ENCODE data around the gene OR4D9.
"Not testable (repeated sequence)": the region's sequence is repeated elsewhere in the genome, so short reads cannot be mapped to it uniquely, and the experiment has no call there.

OR4D9 gene

DNA sequence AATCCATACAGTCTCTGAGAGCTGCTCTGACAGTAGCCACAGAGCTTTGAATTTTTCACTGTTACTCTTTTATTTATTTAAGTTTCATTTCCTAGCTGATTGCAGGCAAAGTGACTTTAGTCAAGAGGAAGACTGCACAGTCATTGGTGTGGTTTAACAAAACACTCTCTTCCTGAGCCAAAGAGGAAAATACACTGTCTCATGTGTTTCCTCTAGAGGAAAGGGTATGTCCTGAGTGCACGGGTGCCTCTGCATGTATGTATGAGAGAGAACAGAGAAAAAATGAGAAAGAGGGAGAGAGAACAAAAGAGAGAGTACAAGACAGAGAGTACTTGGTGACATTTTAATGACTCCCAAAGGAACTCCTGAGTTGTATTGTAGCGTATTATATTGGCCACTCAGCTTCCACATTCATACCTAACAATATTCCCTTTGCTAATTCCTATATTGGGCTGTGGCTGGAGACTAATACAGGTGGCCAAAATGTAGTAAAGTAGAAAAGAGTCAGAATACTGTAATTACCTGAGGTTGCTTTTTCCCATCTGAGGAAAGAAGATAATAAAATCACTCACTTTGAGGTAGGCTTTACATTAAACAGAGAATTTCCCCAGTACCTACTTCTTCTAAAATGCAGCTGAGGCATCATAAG, at the start of gene OR4D9:
OR4D9 (plus strand) TSS at position 599 of the 649 bp plus-strand sequence. CDS start 3,374 bp downstream, outside the sequence.
- DNase-seq: peak; percentile 56 to 72

- no peak for DNase-seq
Observed at GRCh38 chr11:59463190-59463641, 48.1 kb upstream of the OR4D9 start.

DNA sequence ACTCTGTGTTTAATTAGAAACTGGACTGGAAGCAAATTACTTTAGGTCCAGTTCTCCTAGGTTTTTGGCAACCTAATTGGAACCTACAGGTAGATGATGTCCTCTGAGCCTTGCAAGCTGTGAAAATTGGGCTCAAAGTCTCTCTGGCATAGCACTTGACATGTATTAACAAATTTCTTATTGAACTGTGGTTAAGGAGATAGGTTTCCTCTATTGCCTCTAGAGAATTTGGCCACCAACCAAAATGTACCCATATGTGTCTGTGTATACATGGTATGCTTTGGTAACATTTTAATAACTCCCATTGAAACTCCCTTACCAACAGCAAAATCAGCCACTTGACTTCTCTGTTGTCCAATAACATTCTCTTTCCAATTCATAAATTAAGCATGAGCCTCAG, 38.3 kb upstream of the OR4D9 start, which contains the start of gene OR4D10:
OR4D10 (plus strand) TSS at position 301 of the 400 bp plus-strand sequence. CDS start 4,115 bp downstream, outside the sequence.
- DNase-seq: no peak

- no peak for DNase-seq
Observed at GRCh38 chr11:59475176-59475575, 36.2 kb upstream of the OR4D9 start.

DNA sequence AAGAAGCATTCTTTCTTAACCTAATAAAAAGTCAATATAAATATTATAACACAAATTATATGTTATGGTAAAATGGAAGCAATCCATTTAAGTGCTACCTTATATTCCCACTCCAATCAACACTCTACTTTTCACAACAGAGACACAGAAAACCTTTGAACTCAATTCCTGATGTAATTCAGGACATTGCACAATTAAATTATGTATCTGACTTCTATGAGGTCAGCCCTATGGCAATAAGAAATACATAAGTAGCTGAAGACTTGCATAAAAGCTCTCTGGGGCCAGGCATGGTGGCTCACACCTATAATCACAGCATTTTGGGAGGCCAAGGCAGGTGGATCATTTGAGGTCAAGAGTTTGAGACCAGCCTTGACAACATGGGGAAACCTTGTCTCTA, 31.4 kb upstream of the OR4D9 start:
- DNase-seq: peak; percentile 11 to 25

GRCh38 chr11:59480359-59480758, 31.0 kb upstream of the OR4D9 start:
- no peak for DNase-seq

DNA sequence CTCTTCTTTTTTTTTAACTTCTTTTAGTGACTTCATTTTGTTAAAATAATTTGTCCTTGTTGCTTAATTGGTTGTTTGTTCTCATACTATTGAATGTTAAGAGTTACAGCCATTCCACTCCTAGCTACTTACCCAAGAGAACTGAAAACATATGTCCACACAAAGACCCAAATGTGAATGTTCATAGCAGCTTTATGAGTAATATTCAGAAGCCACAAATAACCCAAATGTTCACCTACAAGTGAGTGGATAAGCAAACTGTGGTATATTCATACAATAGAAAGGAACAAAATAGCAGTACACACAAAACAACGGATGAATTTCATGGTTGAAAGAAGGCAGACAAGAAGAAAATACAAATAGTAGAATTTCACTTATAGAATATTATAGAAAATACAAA, 9.4 kb upstream of the OR4D9 start:
- no peak for DNase-seq

DNA sequence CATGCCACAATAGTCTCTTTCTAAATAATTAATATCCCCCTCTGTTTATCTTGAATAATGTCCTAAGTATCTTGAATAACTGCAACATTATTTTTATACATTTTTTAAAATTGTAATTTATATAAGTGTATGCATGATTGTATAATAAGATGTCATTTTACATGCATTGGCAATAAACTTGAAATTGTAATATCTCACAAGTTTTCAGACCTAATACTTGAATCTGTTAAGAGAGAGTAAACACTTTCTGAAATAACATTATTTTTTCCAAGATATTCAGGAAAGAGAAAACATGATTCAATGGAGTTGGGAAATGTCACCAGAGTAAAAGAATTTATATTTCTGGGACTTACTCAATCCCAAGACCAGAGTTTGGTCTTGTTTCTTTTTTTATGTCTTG, 8.1 kb upstream of the OR4D9 start, which contains the start of gene OR4D11:
OR4D11 (plus strand) TSS at position 301 of the 400 bp plus-strand sequence; CDS start at position 301, 0 bp downstream.
- no peak for DNase-seq

DNA sequence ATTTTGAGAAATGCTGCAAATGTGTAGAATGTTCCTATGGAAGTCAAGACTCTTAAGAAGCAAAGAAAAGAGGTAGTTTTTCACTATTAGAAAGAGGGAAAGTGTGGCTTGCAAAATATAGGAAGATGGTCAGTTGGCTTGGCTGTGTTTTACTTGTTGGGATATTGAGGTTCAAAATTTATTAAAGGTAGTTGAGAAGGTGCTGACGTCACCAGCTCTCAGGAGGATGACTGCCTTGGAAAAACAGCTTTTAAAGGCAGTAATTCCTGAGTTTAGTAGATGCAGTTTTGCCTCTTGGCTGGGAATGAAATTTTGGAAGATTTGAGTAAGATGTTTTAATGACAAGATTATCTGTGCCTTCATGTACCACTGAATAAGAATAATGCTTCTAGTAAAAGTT, 336 bp downstream of the OR4D9 start:
- DNase-seq: no peak

DNA sequence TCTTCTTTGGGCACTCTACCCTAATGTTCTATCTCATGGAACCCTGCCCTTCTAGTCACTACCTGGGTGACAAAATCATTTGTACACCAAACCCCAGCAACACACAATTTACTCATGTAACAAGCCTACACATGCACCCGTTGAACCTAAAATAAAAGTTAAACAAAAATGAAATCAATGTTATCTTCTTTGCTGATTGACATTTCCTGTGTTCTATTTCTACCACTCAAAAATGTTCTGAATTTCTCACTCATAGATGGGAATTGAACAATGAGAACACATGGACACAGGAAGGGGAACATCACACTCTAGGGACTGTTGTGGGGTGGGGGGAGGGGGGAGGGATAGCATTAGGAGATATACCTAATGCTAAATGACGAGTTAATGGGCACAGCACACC, 8.8 kb downstream of the OR4D9 start:
- not testable (repeated sequence) for DNase-seq

- no peak for DNase-seq
Observed at GRCh38 chr11:59520741-59521140, 9.4 kb downstream of the OR4D9 start.

DNA sequence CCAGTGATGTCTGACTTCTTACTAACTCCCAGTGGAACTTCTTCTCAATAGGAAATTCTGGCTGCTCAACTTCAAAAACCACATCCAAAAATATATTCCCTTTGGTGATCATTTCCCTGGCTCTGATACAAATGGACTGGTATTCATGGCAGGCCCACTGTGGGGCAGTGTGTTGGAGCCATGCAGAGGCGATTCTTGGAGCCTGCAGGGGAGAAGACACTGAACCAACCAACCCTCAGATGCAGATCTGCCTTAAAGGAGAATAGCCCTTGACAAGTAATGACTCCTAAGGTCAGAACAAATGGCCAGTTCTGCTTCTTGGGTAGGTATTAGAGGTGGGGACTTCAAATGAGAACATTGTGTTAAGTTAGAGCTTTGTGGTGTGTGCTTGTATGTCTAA, 12.2 kb downstream of the OR4D9 start:
- DNase-seq: no peak

- no peak for DNase-seq
Observed at GRCh38 chr11:59528711-59529110, 17.4 kb downstream of the OR4D9 start.

DNA sequence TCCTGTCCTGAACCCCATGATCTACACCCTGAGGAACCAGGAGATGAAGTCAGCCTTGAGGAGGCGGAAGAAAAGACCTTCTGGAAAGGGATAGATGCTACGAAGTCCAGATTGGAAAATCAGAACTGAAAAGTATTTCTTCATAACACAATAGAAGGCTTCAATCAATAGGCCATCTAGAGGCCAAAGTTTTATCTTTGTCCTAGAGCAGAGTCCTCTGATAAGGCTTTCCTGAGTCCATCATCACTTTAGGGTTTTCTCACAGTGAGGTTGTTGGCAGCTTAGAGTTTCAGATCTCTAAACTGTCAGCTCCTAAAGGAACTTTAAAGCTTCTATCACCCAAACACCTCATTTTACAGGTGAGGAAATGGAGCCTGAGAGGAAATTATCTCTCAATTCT, 21.3 kb downstream of the OR4D9 start:
- DNase-seq: no peak

DNA sequence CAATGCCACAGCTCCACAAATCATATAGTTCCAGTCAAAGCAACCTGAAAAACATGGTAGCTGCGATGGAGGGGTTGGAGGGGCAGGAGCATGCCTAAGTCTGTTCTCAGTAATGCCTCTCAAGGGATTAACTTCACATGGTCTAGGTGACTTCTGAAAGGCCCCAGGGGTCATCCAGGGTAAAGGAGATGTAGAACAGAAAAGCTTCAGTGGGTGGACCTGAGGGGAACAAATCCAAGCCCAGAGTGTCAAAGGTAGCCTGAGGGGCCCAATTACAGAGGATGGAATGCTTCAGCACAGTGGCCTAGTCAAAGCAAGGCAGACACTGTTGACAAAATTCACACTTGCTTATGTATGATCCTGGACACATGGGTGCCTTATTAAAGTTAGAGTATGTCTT, 23.3 kb downstream of the OR4D9 start:
- no peak for DNase-seq

GRCh38 chr11:59542142-59542810, 30.9 kb downstream of the OR4D9 start:
- DNase-seq: no peak

GRCh38 chr11:59543713-59544112, 32.4 kb downstream of the OR4D9 start:
- not testable (repeated sequence) for DNase-seq

GRCh38 chr11:59544869-59545178, 33.5 kb downstream of the OR4D9 start:
- no peak for DNase-seq

- DNase-seq: no peak
Observed at GRCh38 chr11:59545179-59546020, 34.1 kb downstream of the OR4D9 start.

DNA sequence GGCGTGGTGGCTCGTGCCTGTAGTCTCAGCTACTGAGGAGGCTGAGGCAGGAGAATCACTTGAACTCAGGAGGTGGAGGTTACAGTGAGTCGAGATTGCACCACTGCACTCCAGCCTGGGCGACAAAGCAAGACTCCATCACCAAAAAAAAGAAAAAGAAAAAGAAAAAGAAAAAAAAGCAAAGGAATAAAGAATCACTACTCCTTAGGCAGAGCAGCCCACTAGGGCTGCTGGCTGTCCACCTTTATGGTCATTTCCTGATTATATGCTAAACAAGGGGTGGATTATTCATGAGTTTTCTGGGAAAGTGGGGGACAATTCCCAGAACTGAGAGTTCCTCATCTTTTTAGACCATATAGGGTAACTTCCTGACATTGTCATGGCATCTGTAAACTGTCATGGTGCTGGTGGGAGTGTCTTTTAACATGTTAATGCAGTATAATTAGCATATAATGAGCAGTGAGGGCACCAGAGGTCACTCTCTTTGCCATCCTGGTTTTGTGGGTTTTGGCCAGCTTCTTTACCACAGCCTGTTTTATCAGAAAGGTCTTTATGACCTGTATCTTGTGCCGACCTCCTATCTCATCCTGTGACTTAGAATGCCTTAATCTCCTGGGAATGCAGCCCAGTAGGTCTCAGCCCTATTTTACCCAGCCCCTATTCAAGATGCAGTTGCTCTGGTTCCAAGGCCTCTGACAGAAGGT, 36.4 kb downstream of the OR4D9 start:
- DNase-seq: not testable (repeated sequence)

DNA sequence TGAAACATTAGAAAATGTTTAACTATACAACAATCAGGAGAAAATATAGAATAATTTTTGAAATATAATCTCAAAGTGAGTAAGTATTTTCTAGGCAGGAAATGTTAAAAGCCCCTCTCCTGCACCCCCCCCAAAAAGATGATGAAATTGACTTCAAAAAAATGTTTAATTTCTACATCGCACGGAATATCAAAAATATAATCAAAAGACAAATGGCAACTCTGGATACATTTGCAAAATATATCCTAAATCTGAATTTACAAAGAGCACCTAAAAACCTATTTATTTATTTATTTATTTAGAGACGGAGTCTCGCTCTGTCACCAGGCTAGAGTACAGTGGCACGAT, 36.9 kb downstream of the OR4D9 start:
- DNase-seq: no peak

GRCh38 chr11:59550368-59550841, 39.1 kb downstream of the OR4D9 start:
- peak; percentile 76 to 83 for DNase-seq
